Kidney capillary endothelial cell (primary cell): ENCODE results near the gene CACNA1C.
"Not testable (repeated sequence)": the region's sequence is repeated elsewhere in the genome, so short reads cannot be mapped to it uniquely, and the experiment has no call there.

Experiments
- DNase-seq: peaks from one replicate; pipeline ENCODE4 v3.0.0-alpha.2; 2018; ENCODE audit warnings: low spot score

The CACNA1C gene

DNA sequence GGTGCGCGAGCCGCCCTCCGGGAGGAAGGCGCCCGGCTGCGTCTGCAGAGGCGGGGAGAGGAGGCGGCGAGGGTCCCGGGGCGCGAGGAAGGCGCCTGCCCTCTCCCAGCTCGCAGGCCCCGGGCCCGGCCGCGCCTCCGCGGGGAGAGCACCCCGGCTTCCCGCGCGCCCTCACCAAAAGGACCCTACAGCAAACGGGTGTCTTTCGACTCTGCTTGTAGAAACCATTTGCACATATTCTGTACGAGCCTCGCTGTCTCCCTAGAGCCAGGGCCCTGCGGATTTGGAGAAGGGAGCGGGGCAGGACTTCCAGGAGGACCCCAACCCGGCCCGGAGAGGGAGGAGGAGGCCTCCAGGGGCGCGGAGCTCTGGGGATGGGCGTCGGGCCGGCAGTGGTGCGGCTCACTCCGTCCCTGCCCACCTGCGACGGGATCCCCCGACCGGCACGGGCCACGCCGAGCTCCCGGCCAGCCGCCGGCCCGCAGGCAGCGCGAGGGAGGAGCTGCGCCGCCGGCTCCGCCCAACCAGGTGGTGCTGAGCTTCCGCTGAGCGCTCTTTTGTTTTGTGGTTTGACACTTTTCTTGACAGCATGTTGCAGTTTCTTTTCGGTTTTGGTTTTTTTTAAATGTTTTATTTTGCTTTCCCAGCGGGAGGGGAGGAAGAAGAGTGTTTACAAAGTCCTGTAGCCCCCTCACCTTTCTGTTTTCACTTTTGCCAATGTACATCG lies 638.7 kb downstream of the CACNA1C start:
- no peak for DNase-seq

DNA sequence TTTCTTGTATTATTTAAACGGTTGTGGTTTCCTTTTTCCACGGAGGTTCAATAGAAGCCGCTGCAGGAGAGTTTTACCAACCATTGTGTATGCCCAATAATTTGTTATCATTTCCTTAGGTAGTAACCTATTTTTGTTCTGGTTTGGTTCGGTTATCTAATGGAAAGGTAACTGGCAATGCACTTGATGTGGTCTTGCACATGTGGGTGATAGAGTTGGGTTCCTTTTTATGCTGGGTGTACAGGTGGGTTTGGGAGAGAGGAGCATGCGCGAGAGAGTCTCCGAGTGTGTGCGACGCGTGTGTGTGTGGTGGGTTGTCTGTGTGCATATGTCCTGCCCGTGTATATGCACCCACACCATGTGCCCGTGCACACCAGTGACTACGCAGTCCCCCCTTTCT lies 639.3 kb downstream of the CACNA1C start:
- no peak for DNase-seq

DNA sequence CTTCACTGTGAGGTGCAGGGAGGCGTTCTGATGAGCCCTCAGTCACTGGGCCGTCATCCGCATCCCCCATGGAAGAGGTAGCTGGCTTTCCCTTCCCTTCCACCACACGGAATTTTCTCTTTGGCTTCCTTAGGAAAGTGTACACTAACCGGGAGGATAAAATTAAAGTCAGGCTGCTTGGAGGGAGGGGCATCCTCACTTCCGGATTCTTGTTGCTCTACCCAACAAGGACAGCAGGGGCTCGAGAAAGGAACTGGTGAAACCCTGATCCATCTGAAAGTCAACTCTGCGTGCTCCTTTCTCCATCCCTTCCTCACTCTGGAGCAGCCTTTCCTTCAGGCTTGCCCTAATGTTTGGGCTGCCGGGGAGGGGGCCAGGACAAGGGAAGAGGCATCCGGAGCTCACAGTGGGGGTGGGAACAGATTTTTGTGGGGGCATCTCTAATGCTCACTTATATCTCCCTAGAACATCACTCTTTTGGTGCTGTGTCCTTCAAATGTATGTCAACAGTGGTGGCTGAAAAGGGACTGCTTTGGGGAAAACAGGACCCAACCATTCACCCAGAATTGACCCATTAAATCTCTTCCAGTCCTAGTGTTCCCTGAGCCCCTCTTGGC lies 640.6 kb downstream of the CACNA1C start:
- no peak for DNase-seq

DNA sequence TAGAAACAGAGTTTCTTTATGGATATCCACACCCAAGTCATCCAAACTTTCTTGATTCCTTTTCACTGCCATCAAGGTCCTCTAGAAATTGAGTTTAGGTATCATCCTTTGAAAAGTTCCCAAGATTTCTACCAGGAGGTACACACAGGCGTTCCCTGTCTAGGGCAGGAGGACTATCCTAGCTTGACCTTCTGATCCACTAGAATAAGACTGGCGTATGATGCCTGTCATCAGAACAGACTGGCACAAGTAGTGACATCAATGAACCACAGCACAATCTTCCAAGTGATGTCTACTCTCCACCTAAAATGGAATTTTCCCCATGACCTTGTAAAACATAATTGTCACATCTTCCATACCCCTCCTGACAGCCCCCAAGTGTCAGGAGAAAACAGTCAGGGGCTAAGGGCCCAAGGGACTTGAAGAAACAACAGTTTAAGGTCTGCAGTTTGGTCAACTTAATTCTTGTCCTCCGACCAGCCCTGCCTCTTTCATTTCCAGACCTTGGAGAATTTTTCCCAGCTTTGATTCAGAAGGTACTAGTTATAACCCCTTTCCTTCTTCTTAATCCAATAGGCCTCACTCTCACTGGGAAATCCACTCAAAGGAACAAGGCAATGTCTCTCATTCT lies 641.3 kb downstream of the CACNA1C start:
- no peak for DNase-seq

DNA sequence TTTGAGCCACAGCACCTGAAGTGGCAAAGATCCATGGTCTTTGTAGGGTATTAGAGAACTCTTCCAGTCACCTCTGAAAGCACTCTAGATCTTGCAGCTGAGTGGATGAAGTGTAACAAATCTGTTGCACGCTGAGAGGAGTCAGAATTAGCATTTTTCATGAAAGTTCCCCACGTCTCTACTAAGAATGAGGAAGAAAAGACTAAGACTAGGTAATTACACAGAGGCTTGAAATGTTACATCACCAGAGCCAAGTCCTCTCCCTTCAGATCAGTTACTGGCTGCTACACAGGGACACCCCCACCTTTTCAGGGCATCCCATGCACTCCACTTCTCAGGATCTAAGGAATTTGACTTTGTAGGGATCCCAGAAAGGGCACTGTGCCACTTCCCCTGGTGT lies 643.3 kb downstream of the CACNA1C start:
- DNase-seq, result no peak

DNA sequence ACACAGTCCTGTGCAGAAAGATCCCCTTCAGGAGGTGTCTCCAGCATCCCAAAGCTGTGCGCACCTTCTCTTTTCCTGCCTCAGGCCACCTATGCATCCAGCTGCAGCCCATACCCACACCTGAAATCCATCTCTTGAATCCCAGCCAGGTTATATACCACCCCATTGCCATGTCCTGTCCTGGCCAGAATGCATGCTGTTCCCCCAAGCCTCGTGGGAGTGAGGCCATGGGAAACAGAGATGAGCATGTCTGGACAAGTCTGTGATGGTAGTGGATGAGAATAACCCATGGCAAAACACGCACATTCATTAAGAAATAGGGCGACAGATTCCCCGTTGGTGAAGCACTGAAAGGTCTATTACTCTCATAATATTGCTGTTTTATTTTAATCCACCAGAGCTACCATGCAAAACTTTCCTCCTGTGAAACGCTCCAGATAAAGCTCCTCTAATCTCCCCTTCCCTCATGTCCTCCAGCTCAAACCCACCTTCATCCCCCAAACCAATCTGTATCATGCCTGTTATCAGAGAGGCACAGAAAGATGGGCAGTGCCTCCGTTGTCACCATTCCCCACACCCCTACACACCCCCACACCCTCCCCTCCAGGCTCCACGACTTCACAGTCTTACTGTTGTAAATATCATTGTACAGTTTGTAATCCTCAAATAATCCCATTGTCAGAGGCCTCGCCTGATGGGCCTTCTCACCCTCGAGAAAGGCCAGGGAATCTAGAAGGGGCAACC lies 644.4 kb downstream of the CACNA1C start:
- no peak for DNase-seq

DNA sequence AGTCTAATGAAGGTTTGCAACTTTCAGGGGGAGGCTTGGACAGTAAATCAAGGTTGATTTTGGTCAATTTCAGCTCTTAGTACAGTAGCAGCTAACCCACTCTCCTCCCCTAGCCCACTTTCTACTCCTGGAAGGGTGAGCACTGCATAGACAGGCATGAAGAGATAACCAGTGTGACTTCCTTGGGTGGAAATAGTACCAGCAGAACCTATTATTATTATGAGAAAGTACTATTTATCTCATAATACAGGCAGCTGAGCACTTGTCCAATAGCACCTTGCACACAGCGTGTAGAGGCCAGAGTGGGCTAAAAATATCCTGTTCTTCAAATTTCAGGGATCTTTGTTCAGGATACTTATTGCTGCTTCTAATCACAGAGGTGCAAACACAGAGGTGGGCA lies 645.8 kb downstream of the CACNA1C start:
- DNase-seq, result no peak

DNA sequence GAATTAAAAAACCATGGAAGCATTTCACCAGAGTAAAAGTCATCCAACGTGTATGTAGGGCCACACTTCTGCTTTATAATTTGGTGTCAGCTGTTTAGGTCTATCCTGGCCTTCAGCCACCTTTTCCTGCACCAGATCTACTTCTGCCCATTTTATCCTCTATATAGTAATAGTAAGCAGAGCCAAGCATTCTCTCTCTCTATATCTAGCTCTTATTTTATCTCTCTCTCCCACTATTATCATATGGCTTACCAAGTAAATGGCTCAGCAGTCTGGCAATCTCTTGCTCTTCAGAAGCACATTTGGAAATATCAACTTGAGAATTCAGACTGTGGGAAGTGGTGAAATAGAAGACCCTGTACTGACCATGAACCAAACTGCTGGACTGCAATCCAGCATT lies 657.9 kb downstream of the CACNA1C start:
- DNase-seq, result no peak

DNA sequence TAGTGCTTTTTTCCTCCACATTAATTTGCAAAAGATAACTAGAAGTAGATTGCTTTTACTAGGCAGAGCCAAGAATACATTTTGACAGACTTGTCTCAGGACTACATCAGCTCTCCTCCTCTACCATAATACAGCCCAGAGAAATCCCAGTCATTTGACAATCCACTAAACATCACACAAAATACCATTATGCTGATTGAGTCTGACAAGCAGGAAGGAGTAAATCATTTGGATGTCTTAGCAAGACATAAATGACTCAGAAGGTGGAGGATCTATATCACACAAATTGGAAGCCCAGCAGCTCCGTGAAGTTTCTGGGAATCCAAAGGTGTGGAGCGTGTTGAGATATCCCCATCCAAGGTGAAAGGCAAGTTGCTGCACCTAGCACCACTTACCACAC lies 666.6 kb downstream of the CACNA1C start:
- DNase-seq, result no peak

DNA sequence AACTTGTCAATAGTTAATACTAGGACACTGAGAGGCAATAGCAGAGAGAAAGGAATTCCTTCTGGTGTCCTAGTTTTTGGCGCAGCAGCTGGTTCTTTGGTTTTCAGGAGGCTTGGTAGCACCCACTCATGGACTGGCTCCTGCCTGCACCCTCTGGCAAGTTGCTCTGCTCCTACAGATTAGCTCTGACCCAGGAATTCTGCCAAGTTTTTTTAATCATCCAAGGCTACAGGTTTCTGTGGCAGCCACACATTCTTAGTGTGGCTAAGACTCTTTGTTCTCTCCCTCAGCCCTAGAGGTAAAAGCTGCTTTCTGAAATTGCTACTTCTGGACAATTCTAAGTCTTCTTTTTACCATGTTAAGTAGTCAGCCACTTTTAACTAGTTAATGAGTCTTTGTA lies 670.0 kb downstream of the CACNA1C start:
- no peak for DNase-seq

DNA sequence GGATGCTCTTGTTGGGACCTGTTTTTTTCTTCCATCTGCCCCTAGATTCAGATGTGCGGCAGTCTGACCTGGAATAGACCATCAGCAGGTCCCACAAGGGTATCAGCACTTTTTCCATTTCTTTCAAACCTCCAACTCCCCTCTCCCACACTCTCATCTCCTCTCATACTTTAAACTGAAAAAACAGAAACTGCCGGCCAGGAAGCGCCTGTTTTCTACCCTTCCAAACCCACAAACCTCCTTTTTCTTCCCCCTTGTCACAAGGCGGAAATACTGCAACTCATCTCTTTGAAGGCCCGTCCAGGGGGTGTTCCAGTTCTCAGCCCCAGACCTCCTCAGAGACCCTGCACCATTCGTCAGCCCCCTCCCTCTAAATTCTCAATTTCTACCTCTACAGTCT lies 679.5 kb downstream of the CACNA1C start:
- no peak for DNase-seq

DNA sequence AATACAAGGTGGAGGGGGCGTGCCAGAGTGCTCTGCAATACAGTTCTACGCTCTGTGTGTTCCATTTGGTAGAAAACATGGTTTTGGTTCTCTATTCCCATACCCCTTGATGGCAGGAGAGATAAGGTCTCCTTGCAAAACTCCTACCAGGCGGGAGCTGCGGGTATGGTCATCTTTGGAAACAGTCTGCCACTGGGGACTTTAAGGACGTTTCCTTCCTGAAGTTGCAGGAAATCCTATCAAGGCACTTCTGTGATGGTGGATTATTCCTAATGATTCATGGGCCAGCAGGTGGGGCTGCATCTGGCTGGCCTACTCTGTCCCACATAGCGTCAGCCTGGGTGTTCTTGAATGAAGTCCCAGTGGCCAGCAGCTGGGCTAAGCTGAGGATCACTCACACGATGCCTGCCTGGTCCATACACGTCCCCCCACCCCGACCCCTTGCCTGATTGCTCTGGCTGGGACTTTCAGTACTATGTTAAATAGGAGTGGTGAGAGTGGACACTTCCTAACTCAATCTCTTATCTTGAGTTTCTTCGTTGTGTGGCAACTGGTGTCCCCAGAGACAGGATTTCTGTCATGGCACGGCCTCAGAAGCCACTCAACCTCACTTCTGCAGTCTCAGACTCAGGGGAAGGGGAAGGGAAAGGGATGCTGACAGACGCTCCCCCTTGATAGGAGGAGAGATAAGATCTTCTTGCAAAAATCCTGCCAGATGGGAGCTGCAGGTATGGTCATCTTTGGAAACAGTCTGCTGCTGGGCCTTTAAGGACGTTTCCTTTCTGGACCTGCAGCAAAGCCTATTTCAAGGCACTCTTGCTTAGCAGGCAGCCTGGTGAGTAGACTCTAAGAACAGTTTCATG lies 680.9 kb downstream of the CACNA1C start:
- DNase-seq, result peak; percentile 9

DNA sequence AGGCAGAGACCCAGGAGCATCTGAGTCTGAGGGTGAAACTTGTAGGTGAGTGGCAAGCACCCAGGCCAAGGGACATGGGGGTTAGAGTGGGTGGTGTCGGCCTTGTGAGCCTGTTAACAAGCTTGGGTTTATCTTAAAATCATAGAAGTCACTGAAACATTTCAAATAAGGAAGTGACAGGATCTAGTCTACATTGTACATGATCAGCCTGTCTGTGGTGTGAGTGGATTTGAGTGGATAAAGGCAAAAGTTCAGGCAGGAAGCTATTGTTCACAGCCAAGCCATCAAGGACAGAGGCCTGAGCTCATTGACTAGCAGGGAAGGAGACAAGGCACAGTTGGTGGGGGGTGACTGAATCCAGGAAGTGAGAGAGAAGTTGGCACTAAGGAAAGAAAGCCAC lies 682.6 kb downstream of the CACNA1C start:
- no peak for DNase-seq

DNA sequence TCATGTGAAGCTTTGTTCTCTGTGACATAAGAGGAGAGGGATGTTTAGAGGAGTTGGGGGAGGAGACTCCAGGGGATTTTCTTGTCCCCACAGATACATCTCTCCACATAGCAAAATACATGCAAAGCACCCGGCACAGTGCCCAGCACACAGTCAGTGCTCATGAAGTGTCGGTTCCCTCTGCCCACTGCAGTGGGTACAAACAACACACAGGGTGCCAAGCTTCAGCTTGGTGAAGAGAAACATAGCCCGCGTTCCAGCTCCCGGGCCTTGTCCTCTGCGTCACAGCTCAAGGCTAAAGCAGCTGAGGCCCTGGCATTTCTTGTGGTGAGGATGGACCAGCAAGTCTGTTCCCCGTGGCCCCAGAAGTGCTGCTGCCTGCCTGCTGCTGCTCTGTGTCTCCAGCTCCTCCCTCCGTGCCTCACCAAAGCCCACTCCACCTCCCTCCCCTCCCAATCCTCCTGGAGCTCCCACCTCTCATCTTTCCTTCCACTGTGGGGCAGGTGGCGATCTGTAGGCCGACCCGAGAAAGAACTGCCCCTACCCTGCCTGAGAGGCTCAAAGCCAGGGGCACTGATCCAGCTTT lies 685.0 kb downstream of the CACNA1C start:
- DNase-seq, result no peak

DNA sequence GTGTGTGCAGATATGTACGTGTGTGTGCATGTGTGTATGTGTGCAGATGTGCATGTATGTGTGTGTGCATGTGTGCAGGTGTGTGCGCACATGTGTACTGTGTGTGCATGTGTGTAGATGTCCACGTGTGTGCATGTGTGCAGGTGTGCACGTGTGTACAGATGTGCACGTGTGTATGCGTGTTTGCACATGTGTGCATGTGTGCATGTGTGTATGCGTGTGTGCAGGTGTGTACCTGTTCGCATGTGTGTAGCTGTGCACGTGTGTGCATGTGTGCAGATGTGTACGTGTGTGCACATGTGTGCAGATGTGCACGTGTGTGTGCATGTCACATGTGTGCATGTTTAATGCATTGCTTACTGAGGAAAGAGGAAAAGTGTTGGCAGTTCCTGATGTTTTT lies 686.3 kb downstream of the CACNA1C start:
- DNase-seq, result no peak

DNA sequence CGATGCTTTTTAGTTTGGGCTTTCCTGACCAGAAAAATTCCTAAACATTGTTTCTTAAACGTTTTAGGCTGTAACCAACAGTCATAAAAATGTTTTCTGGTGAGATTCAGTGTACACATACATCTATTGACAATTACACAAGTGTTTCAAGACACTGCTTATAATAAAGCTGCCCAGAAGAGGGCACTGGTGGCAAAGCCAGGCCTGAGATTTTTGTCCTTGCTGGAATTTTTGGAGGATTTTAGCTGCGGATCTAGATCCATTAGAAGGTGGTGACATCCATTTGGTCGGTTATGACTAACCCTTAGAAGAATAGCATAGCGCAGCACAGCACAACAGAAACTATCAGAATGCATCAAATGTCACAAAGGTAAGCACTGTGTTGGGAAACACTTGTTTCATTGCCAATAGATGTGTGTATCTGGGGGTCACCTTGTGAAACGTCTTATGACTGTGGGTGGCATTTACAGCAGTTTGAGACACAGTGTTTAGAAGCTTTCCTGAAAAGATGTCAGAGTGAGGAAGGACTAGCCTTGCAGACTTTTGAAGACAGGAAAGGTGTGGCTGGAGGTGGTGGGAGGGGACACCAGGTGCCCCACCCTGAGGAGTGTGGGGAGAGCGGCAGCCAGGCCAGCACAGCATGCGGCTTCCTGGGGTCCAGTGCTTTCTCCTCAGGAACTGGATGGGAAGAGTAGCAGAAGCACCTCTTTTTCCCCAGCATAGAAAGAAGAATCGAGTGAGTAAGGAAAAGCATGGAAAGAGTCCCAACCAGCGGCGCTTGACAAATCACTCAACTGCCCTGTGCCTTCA lies 687.2 kb downstream of the CACNA1C start:
- peak; percentile 40 for DNase-seq

DNA sequence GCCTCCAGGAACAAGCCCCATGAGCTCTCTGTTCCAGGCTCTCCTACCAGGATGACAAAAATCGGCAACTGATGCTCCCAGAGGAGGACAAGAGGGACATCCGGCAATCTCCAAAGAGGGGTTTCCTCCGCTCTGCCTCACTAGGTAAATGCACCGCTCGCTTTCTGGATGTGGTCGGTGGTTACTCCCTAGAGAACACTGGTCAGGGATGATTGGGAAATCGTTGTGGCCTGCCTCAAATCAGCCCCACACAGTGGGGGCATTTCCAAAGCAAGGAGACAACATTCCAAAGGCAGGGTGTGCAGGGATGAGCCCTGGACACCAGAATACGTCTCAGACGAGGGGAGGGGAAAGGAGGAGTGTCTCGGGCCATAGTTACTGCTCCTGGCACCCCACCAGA lies 689.2 kb downstream of the CACNA1C start:
- DNase-seq, result not testable (repeated sequence)

DNA sequence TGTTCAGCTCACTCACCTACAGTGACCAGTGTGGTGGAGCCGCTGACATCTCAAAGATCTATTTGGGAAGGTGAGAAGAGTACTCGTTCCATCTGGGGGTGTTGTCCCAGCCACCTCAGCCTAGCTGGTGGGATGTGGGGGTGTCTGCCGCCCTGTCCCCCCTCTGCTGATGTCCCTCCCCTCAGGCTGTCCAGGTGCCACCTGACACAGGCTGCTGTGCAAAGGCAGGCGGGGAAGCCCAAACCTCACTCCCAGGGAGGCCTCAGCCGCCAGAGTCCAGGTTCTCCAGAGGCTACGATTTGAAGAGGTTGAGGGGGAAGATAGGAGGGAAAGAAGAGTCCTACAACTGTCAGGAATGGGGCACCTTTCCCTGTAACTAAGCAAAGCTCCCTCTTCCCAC lies 690.7 kb downstream of the CACNA1C start:
- no peak for DNase-seq

DNA sequence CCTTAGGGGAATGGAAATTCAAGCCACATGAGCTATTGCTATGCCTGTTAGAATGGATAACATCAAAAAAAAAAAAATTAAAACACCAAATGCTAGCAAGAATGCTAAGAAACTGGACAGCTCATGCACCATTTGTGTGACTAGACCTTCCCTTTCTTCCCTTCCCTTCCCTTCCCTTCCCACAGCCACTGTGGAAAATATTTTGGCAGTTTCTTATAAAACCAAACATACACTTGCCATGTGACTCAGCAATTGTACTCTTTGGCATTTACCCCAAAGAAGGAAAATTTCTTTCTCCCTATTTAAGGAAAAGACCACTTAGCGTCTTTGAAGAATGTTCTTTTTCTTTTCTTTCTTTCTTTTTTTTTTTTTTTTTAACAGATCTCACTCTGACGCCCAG lies 692.9 kb downstream of the CACNA1C start:
- no peak for DNase-seq
